Fibroblast of lung (primary cell): ENCODE measurements around the gene ZC3H8. TPM values are rescaled to one million over a fixed set of nuclear protein-coding genes. Genes with fewer than 3 reads are reported as not detected.

Source experiments
- DNase-seq, 2 donors: peaks; one replicate each; pipeline versions ENCODE4 v3.0.0 to v3.0.0-alpha.2; 2010; ENCODE audit warnings: low read depth in 2 of 2
- H2AFZ ChIP-seq: 2 replicates; pipeline ENCODE4 v1.5.1; 2012; ENCODE audit warnings: low read length, control low read depth, inconsistent platforms
- H3K27ac ChIP-seq: 2 replicates; pipeline ENCODE4 v1.5.1; 2011; ENCODE audit warnings: low read length, control low read depth; ENCODE audit not compliant: insufficient read depth
- H3K27me3 ChIP-seq: 2 replicates; pipeline ENCODE4 v1.5.1; 2011; ENCODE audit warnings: mild to moderate bottlenecking, low read length; ENCODE audit not compliant: control insufficient read depth, insufficient read depth
- H3K36me3 ChIP-seq: 2 replicates; pipeline ENCODE4 v1.5.1; 2011; ENCODE audit warnings: low read length; ENCODE audit not compliant: control insufficient read depth, insufficient read depth
- H3K4me1 ChIP-seq: 2 replicates; pipeline ENCODE4 v1.5.1; 2011; ENCODE audit warnings: low read length; ENCODE audit not compliant: control insufficient read depth, insufficient read depth; ENCODE audit errors: extremely low read depth
- H3K4me2 ChIP-seq: 2 replicates; pipeline ENCODE4 v1.5.1; 2011; ENCODE audit warnings: low read length, control low read depth; ENCODE audit not compliant: insufficient read depth; ENCODE audit errors: extremely low read depth
- H3K4me3 ChIP-seq, 4 experiments: fragments of 200-600 bp in 1 of 4; sonication (generic) in 1 of 4; replicated peaks in 1 of 4; 2 replicates each; pipeline ENCODE4 v1.5.1; 2011 to 2016; ENCODE audit warnings: low read length in 4 of 4, low read depth in 3 of 4, mild to moderate bottlenecking in 3 of 4, control low read depth in 2 of 4, inconsistent platforms in 1 of 4, mixed read lengths in 1 of 4; ENCODE audit not compliant: insufficient read depth in 1 of 4; ENCODE audit errors: control extremely low read depth in 1 of 4
- H3K79me2 ChIP-seq: 2 replicates; pipeline ENCODE4 v1.5.1; 2012; ENCODE audit warnings: mild to moderate bottlenecking, low read length, inconsistent platforms; ENCODE audit not compliant: control insufficient read depth, insufficient read depth
- H3K9ac ChIP-seq: 2 replicates; pipeline ENCODE4 v1.5.1; 2011; ENCODE audit warnings: mild to moderate bottlenecking, low read length, control low read depth; ENCODE audit not compliant: insufficient read depth
- H3K9me3 ChIP-seq: 2 replicates; pipeline ENCODE4 v1.5.1; 2012; ENCODE audit warnings: low read depth, low read length; ENCODE audit not compliant: control insufficient read depth, insufficient read depth
- H4K20me1 ChIP-seq: 2 replicates; pipeline ENCODE4 v1.5.1; 2011; ENCODE audit warnings: low read length; ENCODE audit not compliant: control insufficient read depth, insufficient read depth; ENCODE audit errors: extremely low read depth
- CTCF ChIP-seq, 2 donors: IDR thresholded peaks in 1 of 2; conservative IDR thresholded peaks in 1 of 2; 1 replicate in 1 of 2; 2 replicates in 1 of 2; pipeline ENCODE4 v1.5.1; 2011 to 2012; ENCODE audit warnings: low read length in 2 of 2, control low read depth in 1 of 2, inconsistent platforms in 1 of 2, low read depth in 1 of 2, mild to moderate bottlenecking in 1 of 2
- EZH2 ChIP-seq: IDR thresholded peaks from 2 replicates; pipeline ENCODE4 v1.5.1; 2012; ENCODE audit warnings: low read length, control low read depth, mild to moderate bottlenecking; ENCODE audit errors: missing control alignments
- polyA plus RNA-seq, 2 donors: library from polyadenylated mRNA; depleted of rRNA in 1 of 2; stranded (reverse) in 1 of 2; unstranded in 1 of 2; fragments of >200 nt; gene quantifications; 2 replicates each; pipeline ENCODE4 v1.2.1, GENCODE V29; 2011 to 2012; ENCODE audit warnings: missing spikeins in 1 of 2
- total RNA-seq: library from RNA; depleted of rRNA; stranded (reverse); fragments of >200 nt; gene quantifications from 2 replicates; pipeline ENCODE4 v1.2.1, GENCODE V29; 2014

The ZC3H8 gene
- total and polyA plus RNA-seq, 2 donors (not counting 1 experiment from before 2014, with no cell fraction given): 2.8 to 4.6 TPM

GRCh38 chr2:112201696-112202430 is 53.0 kb downstream of the ZC3H8 start:
- H3K4me1 ChIP-seq: no peaks in the 10 kb centered on the region

DNA sequence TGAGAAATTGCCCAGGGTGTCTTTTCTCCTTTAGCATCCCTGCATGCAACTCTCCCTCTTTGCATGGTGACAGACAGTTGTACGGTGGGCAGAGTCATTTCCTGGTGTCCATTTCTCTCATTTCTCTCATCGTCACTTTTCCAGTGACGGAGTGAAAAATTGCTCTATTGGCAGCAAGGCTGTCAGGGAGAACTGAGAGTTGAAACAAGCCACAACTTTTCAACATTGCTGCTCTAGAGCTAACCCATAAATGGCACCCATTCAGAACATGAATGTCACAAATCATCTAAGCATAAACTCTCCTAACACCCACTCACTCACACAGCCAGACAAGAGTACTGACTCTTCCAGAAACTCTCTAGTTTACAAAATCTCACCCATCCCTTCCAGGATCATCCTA is 55.7 kb downstream of the ZC3H8 start:
- DNase-seq: no peak
- Histone ChIP-seq H3K9ac (no peak overlapping the region), H3K4me2 (no peak overlapping the region), H4K20me1 (no peaks in the 10 kb centered on the region), H3K36me3 (no peaks in the 10 kb centered on the region), H3K4me3 (no peak overlapping the region), H2AFZ (no peak overlapping the region), H3K27ac (no peak overlapping the region), H3K79me2 (no peaks in the 10 kb centered on the region), H3K27me3 (no peaks in the 10 kb centered on the region), H3K4me1 (no peaks in the 10 kb centered on the region), H3K9me3 (no peaks in the 10 kb centered on the region)
- TF ChIP-seq EZH2: no peak
- TF ChIP-seq CTCF (conservative IDR thresholded peaks at IDR 0.05 in 1 of 2, IDR thresholded peaks at IDR 0.05 in 1 of 2; ENCODE audit: low read depth in 1 of 2, low read length in 2 of 2): no peak

More at GRCh38 chr2:112201696-112202430, 53.0 kb downstream of the ZC3H8 start:
- no peak overlapping the region for H3K4me3 ChIP-seq
- H3K36me3 ChIP-seq: no peaks in the 10 kb centered on the region
- DNase-seq: no peak
- no peak overlapping the region for H3K27ac ChIP-seq
- H4K20me1 ChIP-seq: no peaks in the 10 kb centered on the region
- H3K27me3 ChIP-seq: no peaks in the 10 kb centered on the region
- H2AFZ ChIP-seq: no peak overlapping the region
- H3K9me3 ChIP-seq: no peaks in the 10 kb centered on the region
- no peak overlapping the region for H3K9ac ChIP-seq
- TF ChIP-seq CTCF (conservative IDR thresholded peaks at IDR 0.05 in 1 of 2, IDR thresholded peaks at IDR 0.05 in 1 of 2; ENCODE audit: low read depth in 1 of 2, low read length in 2 of 2) (no peak), EZH2 (no peak)
- H3K4me2 ChIP-seq: no peak overlapping the region
- no peaks in the 10 kb centered on the region for H3K79me2 ChIP-seq

- Histone ChIP-seq H3K27ac (no peak overlapping the region), H3K36me3 (no peaks in the 10 kb centered on the region), H2AFZ (no peak overlapping the region), H3K4me1 (no peaks in the 10 kb centered on the region), H3K4me2 (no peak overlapping the region), H3K4me3 (no peak overlapping the region), H4K20me1 (no peaks in the 10 kb centered on the region), H3K9ac (no peak overlapping the region), H3K27me3 (no peaks in the 10 kb centered on the region), H3K9me3 (no peaks in the 10 kb centered on the region), H3K79me2 (no peaks in the 10 kb centered on the region)
- no peak for DNase-seq
- no peak for TF ChIP-seq EZH2
- no peak for TF ChIP-seq CTCF (conservative IDR thresholded peaks at IDR 0.05 in 1 of 2, IDR thresholded peaks at IDR 0.05 in 1 of 2; ENCODE audit: low read depth in 1 of 2, low read length in 2 of 2)
Measured at GRCh38 chr2:112198780-112199179, 56.1 kb downstream of the ZC3H8 start.
